Osteoblast (primary cell): Measurements from ENCODE around the gene NPAS1. TPM values are rescaled to one million over a fixed set of nuclear protein-coding genes. Genes with fewer than 3 reads are reported as not detected.

ENCODE experiments used
- DNase-seq: peaks from one replicate; pipeline ENCODE4 v3.0.0; 2011; ENCODE audit warnings: low spot score, mixed read lengths; ENCODE audit not compliant: insufficient read length; ENCODE audit errors: missing footprints
- H2AFZ ChIP-seq: 2 replicates; pipeline ENCODE4 v1.6.0; 2011; ENCODE audit warnings: mild to moderate bottlenecking, low read length
- H3K27ac ChIP-seq: 2 replicates; pipeline ENCODE4 v1.5.1; 2011; ENCODE audit warnings: mild to moderate bottlenecking, low read depth, low read length, moderate library complexity
- H3K27me3 ChIP-seq: 2 replicates; pipeline ENCODE4 v1.6.0; 2012; ENCODE audit warnings: mild to moderate bottlenecking, control low read depth, inconsistent platforms, low read length, moderate library complexity; ENCODE audit not compliant: insufficient read depth
- H3K36me3 ChIP-seq: 2 replicates; pipeline ENCODE4 v1.5.1; 2011; ENCODE audit warnings: mild to moderate bottlenecking, low read length, control low read depth, moderate library complexity; ENCODE audit not compliant: insufficient read depth
- H3K4me1 ChIP-seq: 2 replicates; pipeline ENCODE4 v1.5.1; 2011; ENCODE audit warnings: mild to moderate bottlenecking, low read length, control low read depth, moderate library complexity; ENCODE audit not compliant: insufficient read depth
- H3K4me2 ChIP-seq: 2 replicates; pipeline ENCODE4 v1.6.0; 2011; ENCODE audit warnings: mild to moderate bottlenecking, low read length; ENCODE audit not compliant: insufficient read depth
- H3K4me3 ChIP-seq: fragments of 200-600 bp; sonication (generic); 3 replicates; pipeline ENCODE4 v1.5.1; 2012; ENCODE audit warnings: mild to moderate bottlenecking, low read length, inconsistent platforms; ENCODE audit not compliant: insufficient read depth
- H3K79me2 ChIP-seq: 2 replicates; pipeline ENCODE4 v1.6.0; 2012; ENCODE audit warnings: mild to moderate bottlenecking, low read length, control low read depth, inconsistent platforms; ENCODE audit not compliant: insufficient read depth
- H3K9me3 ChIP-seq: 2 replicates; pipeline ENCODE4 v1.5.1; 2011; ENCODE audit warnings: low read depth, low read length, control low read depth
- H4K20me1 ChIP-seq: 2 replicates; pipeline ENCODE4 v1.6.0; 2012; ENCODE audit warnings: mild to moderate bottlenecking, low read length, control low read depth; ENCODE audit not compliant: insufficient read depth
- CTCF ChIP-seq: IDR thresholded peaks from 2 replicates; pipeline ENCODE4 v1.5.1; 2011; ENCODE audit warnings: mild to moderate bottlenecking, low read depth, low read length, moderate library complexity; ENCODE audit errors: extremely low read depth
- total RNA-seq: library from RNA; depleted of rRNA; stranded (reverse); fragments of >200 nt; gene quantifications from 2 replicates; pipeline ENCODE4 v1.2.3, GENCODE V29; 2012

NPAS1 gene
- total RNA-seq, 1 donor: 0.72 TPM

- peak overlapping the region; percentile 82 for H3K27ac ChIP-seq
Measured at GRCh38 chr19:46981286-46981945, 38.2 kb upstream of the NPAS1 start.

GRCh38 chr19:46983097-46983496 is 36.5 kb upstream of the NPAS1 start:
- H3K4me1 ChIP-seq: peaks cover 44% of the 10 kb centered on the region
- TF ChIP-seq CTCF: no peak
- peaks cover 63% of the 10 kb centered on the region for H3K79me2 ChIP-seq
- H3K4me3 ChIP-seq: no peak overlapping the region
- H3K27ac ChIP-seq: peak overlapping the region; percentile 82
- H4K20me1 ChIP-seq: no peaks in the 10 kb centered on the region
- H3K4me2 ChIP-seq: no peak overlapping the region
- H3K36me3 ChIP-seq: peaks cover 7% of the 10 kb centered on the region
- no peaks in the 10 kb centered on the region for H3K9me3 ChIP-seq
- H3K27me3 ChIP-seq: no peaks in the 10 kb centered on the region
- DNase-seq: no peak
- H2AFZ ChIP-seq: no peak overlapping the region

More at GRCh38 chr19:46981286-46981945, 38.2 kb upstream of the NPAS1 start:
- H3K27me3 ChIP-seq: no peaks in the 10 kb centered on the region
- no peak overlapping the region for H3K4me2 ChIP-seq
- no peaks in the 10 kb centered on the region for H3K9me3 ChIP-seq
- no peaks in the 10 kb centered on the region for H4K20me1 ChIP-seq
- H3K4me3 ChIP-seq: no peak overlapping the region
- peaks cover 6% of the 10 kb centered on the region for H3K36me3 ChIP-seq
- peaks cover 61% of the 10 kb centered on the region for H3K4me1 ChIP-seq
- no peak for TF ChIP-seq CTCF
- no peak for DNase-seq
- H2AFZ ChIP-seq: no peak overlapping the region
- H3K79me2 ChIP-seq: peaks cover 71% of the 10 kb centered on the region

GRCh38 chr19:46984077-46985010 is 35.3 kb upstream of the NPAS1 start:
- Histone ChIP-seq H3K79me2 (peaks cover 53% of the 10 kb centered on the region), H4K20me1 (no peaks in the 10 kb centered on the region), H3K4me1 (peaks cover 40% of the 10 kb centered on the region), H3K36me3 (peaks cover 18% of the 10 kb centered on the region), H3K4me2 (peak overlapping the region; percentile 11), H3K4me3 (no peak overlapping the region), H2AFZ (no peak overlapping the region), H3K27ac (peak overlapping the region; percentile 85), H3K9me3 (no peaks in the 10 kb centered on the region), H3K27me3 (no peaks in the 10 kb centered on the region)
- peak; percentile 76 for DNase-seq
- TF ChIP-seq CTCF: no peak
